ENCODE measurements around the gene PEX13. TPM values are rescaled to one million over a fixed set of nuclear protein-coding genes. Genes with fewer than 3 reads are reported as not detected.

The PEX13 gene
- total RNA-seq, 4 donors from 2014 or later: 26.3 to 48.5 (median 42.1) TPM

DNA sequence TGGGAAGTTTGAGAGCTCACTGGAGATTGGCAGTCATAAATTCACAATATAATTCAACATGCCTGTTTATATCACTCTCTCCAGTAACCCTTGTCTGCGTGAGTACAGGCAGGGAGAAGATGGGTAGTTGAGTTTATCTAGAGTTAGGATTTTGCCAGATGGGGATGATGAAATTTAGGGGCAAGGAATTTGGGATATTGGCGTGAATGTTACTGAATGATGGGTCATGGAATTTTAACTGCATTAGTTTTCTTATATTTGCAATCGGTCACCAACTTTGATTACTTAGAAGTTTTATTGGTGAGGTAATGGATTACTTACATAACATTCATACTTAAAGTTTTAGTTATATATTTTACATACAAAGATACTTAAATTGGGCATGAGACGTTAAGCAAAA is 83.3 kb downstream of the PEX13 start:
- no peak for ATAC-seq
- no peak overlapping the region for H3K27ac ChIP-seq
- no peak overlapping the region for H3K4me3 ChIP-seq
- H3K4me1 ChIP-seq: no peaks in the 10 kb centered on the region
- no peaks in the 10 kb centered on the region for H3K27me3 ChIP-seq
- TF ChIP-seq, protein P1, sequence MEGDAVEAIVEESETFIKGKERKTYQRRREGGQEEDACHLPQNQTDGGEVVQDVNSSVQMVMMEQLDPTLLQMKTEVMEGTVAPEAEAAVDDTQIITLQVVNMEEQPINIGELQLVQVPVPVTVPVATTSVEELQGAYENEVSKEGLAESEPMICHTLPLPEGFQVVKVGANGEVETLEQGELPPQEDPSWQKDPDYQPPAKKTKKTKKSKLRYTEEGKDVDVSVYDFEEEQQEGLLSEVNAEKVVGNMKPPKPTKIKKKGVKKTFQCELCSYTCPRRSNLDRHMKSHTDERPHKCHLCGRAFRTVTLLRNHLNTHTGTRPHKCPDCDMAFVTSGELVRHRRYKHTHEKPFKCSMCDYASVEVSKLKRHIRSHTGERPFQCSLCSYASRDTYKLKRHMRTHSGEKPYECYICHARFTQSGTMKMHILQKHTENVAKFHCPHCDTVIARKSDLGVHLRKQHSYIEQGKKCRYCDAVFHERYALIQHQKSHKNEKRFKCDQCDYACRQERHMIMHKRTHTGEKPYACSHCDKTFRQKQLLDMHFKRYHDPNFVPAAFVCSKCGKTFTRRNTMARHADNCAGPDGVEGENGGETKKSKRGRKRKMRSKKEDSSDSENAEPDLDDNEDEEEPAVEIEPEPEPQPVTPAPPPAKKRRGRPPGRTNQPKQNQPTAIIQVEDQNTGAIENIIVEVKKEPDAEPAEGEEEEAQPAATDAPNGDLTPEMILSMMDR (IDR thresholded peaks at IDR 0.05): no peak
- TF ChIP-seq EP300 (IDR thresholded peaks at IDR 0.05) (no peak), POLR2AphosphoS5 (IDR thresholded peaks at IDR 0.05) (no peak), POLR2A (IDR thresholded peaks at IDR 0.05) (no peak)
- H3K9me3 ChIP-seq: no peaks in the 10 kb centered on the region
- peaks cover 0 to 32% of the 10 kb centered on the region in 2 donors for H3K36me3 ChIP-seq
- 93 to 96% methylated on average over 4 of the region's 4 CpGs for WGBS, 2 donors (ENCODE audit: low coverage in 1 of 2)

Small RNA genes within 50 kb of the gene (small RNA-seq; reads per million reads assigned to genes)
- 0 reads per million in 4 donors for gene RNA5SP95

Other genes with a start within 250 kb of the PEX13 start
- gene REL, start 136.1 kb upstream of the PEX13 start, total RNA-seq: 10 to 100 TPM in 1 of 4 donors, 1 to 10 TPM in 3; 8.3 to 13.3 (median 9.5) TPM
- gene PUS10, start 535 bp downstream of the PEX13 start, total RNA-seq: 1 to 10 TPM; 2.1 to 6.7 (median 4.4) TPM
- 1 to 10 TPM; 2.2 to 7.5 (median 5.8) TPM for gene SANBR, start 48.2 kb downstream of the PEX13 start, total RNA-seq
- gene C2orf74, start 144.5 kb downstream of the PEX13 start, total RNA-seq: 10 to 100 TPM; 24.0 to 41.6 (median 30.9) TPM

Data from gastroesophageal sphincter (tissue), 4 donors.